Left lung (tissue), 10 donors: ENCODE results near the gene TEAD1. TPM values are rescaled to one million over a fixed set of nuclear protein-coding genes. Genes with fewer than 3 reads are reported as not detected.

Source experiments
- ATAC-seq: fragments of 200-7000 bp; cut with Tn5 transposase; one replicate; pipeline ENCODE4 v1.9.1; 2020; ENCODE audit warnings: moderate library complexity
- DNase-seq, 4 donors: peaks; one replicate each; pipeline ENCODE4 v3.0.0-alpha.2; 2013 to 2020
- H3K27ac ChIP-seq, 2 donors: fragments of 200-600 bp; sonication (generic) in 1 of 2; one replicate each; pipeline versions ENCODE4 v1.5.0 to v1.8.0; 2020 to 2021
- H3K27me3 ChIP-seq, 2 donors: fragments of 200-600 bp; sonication (generic) in 1 of 2; one replicate each; pipeline versions ENCODE4 v1.5.0 to v1.8.0; 2020 to 2021
- H3K36me3 ChIP-seq, 2 donors: fragments of 200-600 bp; sonication (generic) in 1 of 2; one replicate each; pipeline versions ENCODE4 v1.5.0 to v1.8.0; 2020 to 2021
- H3K4me1 ChIP-seq, 2 donors: fragments of 200-600 bp; one replicate each; pipeline ENCODE4 v1.8.0; 2021
- H3K4me3 ChIP-seq, 2 donors: fragments of 200-600 bp; sonication (generic) in 1 of 2; one replicate each; pipeline versions ENCODE4 v1.5.0 to v1.8.0; 2020 to 2021; ENCODE audit warnings: mild to moderate bottlenecking in 1 of 2
- H3K9me3 ChIP-seq, 2 donors: fragments of 200-600 bp; sonication (generic) in 1 of 2; one replicate each; pipeline versions ENCODE4 v1.5.0 to v1.8.0; 2020 to 2021
- CTCF ChIP-seq, 2 donors: fragments of 200-600 bp; sonication (generic) in 1 of 2; IDR thresholded peaks; one replicate each; pipeline versions ENCODE4 v1.5.0 to v1.8.0; 2021; ENCODE audit warnings: antibody characterized with exemption in 2 of 2
- intact Hi-C, 2 donors: fragments of 100-400 bp; cut with DNase I; formaldehyde crosslinking; loops; one replicate each; pipeline versions ENCODE4 v1.11.2 to v1.14.2; 2022
- polyA plus RNA-seq, 6 donors: library from polyadenylated mRNA; unstranded; fragments of 120-200 nt; gene quantifications; one replicate each; pipeline ENCODE4 v1.2.1, GENCODE V29; 2013; ENCODE audit not compliant: insufficient read length in 6 of 6
- total RNA-seq, 2 donors: library from RNA; stranded (reverse); fragmentation: NEBNext Ultra II Directional; extraction: Animal tissue kit (Norgen Biotek cat#: 25700); gene quantifications; one replicate each; pipeline ENCODE4 v1.2.1, GENCODE V29; 2021
- donor health status: DM: no; HTN: yes; CAD: no.
- donor health status: DM: no; HTN: no; CAD: no.

TEAD1 gene
- total and polyA plus RNA-seq, 8 donors: 58.1 to 106 (median 86.9) TPM

GRCh38 chr11:12792590-12792989 is 118.4 kb downstream of the TEAD1 start:
- H3K27me3 ChIP-seq: no peaks in the 10 kb centered on the region
- no peaks in the 10 kb centered on the region for H3K36me3 ChIP-seq
- intact Hi-C loops: no loop called here
- H3K27ac ChIP-seq: no peak overlapping the region
- DNase-seq (no peak), ATAC-seq (no peak)
- H3K4me1 ChIP-seq: no peaks in the 10 kb centered on the region
- no peak overlapping the region for H3K4me3 ChIP-seq
- no peak for TF ChIP-seq CTCF (IDR thresholded peaks at IDR 0.05)
- H3K9me3 ChIP-seq: no peaks in the 10 kb centered on the region

DNA sequence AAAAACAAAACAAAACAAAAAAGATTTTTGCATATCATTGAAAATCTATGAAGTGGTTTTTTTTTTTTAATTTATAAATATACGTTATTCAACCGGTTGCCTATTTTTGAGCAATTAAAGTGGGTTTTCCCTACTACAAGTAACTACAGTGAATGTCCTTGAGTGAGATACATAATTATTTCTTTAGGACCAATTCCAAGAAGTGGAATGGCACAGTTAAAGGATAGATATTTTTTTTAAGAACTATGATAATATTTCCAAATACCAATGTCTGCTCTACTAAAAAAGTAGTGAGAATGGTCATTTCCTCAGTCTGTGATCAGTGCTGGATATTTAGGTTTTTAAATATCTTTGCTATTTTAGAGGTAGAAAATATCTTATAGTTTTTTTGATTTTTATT is 118.8 kb downstream of the TEAD1 start:
- DNase-seq: no peak
- Histone ChIP-seq H3K4me3 (no peak overlapping the region), H3K4me1 (no peaks in the 10 kb centered on the region), H3K36me3 (no peaks in the 10 kb centered on the region), H3K27ac (no peak overlapping the region), H3K9me3 (no peaks in the 10 kb centered on the region), H3K27me3 (no peaks in the 10 kb centered on the region)
- intact Hi-C loops: no loop called here
- TF ChIP-seq CTCF (IDR thresholded peaks at IDR 0.05): no peak
- no peak for ATAC-seq

DNA sequence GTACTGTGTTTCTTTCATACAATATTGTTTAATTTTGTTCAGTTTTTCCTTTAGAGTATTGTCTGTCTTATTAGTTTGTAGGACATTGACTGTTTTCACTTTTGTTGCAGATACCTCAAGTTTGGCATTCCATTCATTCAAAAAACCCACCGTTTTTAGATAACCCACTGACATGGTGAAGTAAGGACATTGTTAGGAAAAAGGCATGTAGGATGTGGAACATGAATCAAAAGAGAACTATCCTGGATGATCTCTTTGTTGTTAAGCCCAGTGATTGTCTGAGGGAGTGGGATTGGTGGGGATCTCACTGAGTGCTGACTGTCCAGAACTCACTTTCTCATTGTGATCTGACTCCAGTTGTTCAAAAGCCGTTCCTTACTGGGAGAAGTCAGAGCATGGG is 119.3 kb downstream of the TEAD1 start:
- H3K27ac ChIP-seq: no peak overlapping the region
- no peak for ATAC-seq
- no peaks in the 10 kb centered on the region for H3K27me3 ChIP-seq
- DNase-seq: no peak
- H3K4me1 ChIP-seq: no peaks in the 10 kb centered on the region
- intact Hi-C loops: no loop called here
- no peak for TF ChIP-seq CTCF (IDR thresholded peaks at IDR 0.05)
- H3K36me3 ChIP-seq: no peaks in the 10 kb centered on the region
- H3K9me3 ChIP-seq: no peaks in the 10 kb centered on the region
- no peak overlapping the region for H3K4me3 ChIP-seq

DNA sequence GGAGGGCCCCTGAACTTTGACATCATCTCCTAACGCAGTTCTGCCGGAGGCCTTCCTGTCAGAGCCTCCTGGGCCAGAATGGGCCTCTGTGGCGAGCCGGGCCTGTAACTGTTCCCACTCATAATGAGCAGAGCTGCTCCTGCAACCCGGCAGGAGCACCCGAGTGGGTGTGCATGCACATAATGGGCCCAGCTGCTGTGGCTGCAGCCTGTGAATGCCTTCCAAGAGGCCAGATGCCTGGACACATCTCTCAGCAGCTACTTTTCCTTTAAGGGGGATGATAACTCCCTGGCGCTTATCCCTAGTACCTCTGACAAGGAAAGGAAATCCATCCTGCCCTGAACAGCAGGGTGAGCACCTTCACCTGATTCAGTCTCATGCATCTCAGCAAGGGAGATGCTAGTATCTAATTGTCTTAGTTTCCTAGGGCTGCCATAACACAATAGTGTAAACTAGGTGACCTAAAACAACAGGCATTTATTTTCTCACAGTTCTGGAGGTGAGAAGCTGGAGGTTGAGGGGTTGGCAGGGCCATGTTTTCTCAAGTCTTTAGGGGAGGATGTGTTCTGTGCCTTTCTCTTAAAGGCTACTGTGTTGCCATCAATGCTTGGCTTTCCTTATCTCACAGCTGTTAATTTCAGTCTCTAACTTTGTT is 120.5 kb downstream of the TEAD1 start:
- Histone ChIP-seq H3K27ac (no peak overlapping the region), H3K27me3 (peaks cover 0 to 2% of the 10 kb centered on the region in 2 donors), H3K9me3 (no peaks in the 10 kb centered on the region), H3K36me3 (no peaks in the 10 kb centered on the region), H3K4me3 (no peak overlapping the region), H3K4me1 (peaks cover 4 to 8% of the 10 kb centered on the region in 2 donors)
- intact Hi-C loops: no loop called here
- no peak for TF ChIP-seq CTCF (IDR thresholded peaks at IDR 0.05)
- no peak for ATAC-seq
- DNase-seq: no peak

GRCh38 chr11:12797996-12798395 is 123.8 kb downstream of the TEAD1 start:
- peaks cover 0 to 6% of the 10 kb centered on the region in 2 donors for H3K27me3 ChIP-seq
- no peak for TF ChIP-seq CTCF (IDR thresholded peaks at IDR 0.05)
- DNase-seq (no peak), ATAC-seq (no peak)
- H3K36me3 ChIP-seq: no peaks in the 10 kb centered on the region
- no peak overlapping the region for H3K27ac ChIP-seq
- H3K4me1 ChIP-seq: peaks cover 8 to 13% of the 10 kb centered on the region in 2 donors
- no peak overlapping the region for H3K4me3 ChIP-seq
- intact Hi-C loops: no loop called here
- no peaks in the 10 kb centered on the region for H3K9me3 ChIP-seq
